Thoracic aorta (tissue), 2 donors: Measurements from ENCODE around the gene POFUT2. TPM values are rescaled to one million over a fixed set of nuclear protein-coding genes. Genes with fewer than 3 reads are reported as not detected.
"Not testable (repeated sequence)": the region's sequence is repeated elsewhere in the genome, so short reads cannot be mapped to it uniquely, and the experiment has no call there.

Experiments
- ATAC-seq: fragments of 150-250 bp; one replicate; pipeline ENCODE4 v1.8.0; 2017; ENCODE audit warnings: low read depth; ENCODE audit not compliant: insufficient number of reproducible peaks, low FRiP score
- DNase-seq: peaks from one replicate; pipeline ENCODE4 v3.0.0-alpha.2; 2020; ENCODE audit warnings: low spot score
- H3K27ac ChIP-seq, 2 donors: fragments of 200-600 bp; sonication (generic); 1 replicate in 1 of 2; 2 replicates in 1 of 2; pipeline ENCODE4 v1.5.1; 2016; ENCODE audit warnings: mild to moderate bottlenecking in 2 of 2, moderate library complexity in 2 of 2
- H3K27me3 ChIP-seq: fragments of 200-600 bp; sonication (generic); replicated peaks from 2 replicates; pipeline ENCODE4 v1.6.0; 2016; ENCODE audit warnings: mild to moderate bottlenecking; ENCODE audit not compliant: insufficient read depth
- H3K36me3 ChIP-seq: fragments of 200-600 bp; sonication (generic); one replicate; pipeline ENCODE4 v1.5.1; 2016
- H3K4me1 ChIP-seq, 2 donors: fragments of 200-600 bp; sonication (generic); 1 replicate in 1 of 2; 2 replicates in 1 of 2; pipeline versions ENCODE4 v1.5.1 to v1.6.0; 2016; ENCODE audit warnings: low read depth in 2 of 2, mild to moderate bottlenecking in 1 of 2; ENCODE audit not compliant: control insufficient read depth in 1 of 2
- H3K4me3 ChIP-seq: fragments of 200-600 bp; sonication (generic); 2 replicates; pipeline ENCODE4 v1.5.1; 2016; ENCODE audit warnings: mild to moderate bottlenecking
- H3K9me3 ChIP-seq: fragments of 200-600 bp; sonication (generic); 2 replicates; pipeline ENCODE4 v1.5.1; 2016
- CTCF ChIP-seq: fragments of 200-600 bp; sonication (generic); IDR thresholded peaks from one replicate; pipeline ENCODE4 v1.5.1; 2019; ENCODE audit warnings: antibody characterized with exemption
- total RNA-seq, 2 donors: library from RNA; depleted of rRNA; stranded (reverse); fragments of >200 nt; gene quantifications; one replicate each; pipeline versions ENCODE4 v1.1.0 to v1.2.3, GENCODE V29; 2016

Gene POFUT2
- total RNA-seq, 2 donors from 2014 or later: 70.8 to 87.3 TPM

- Histone ChIP-seq H3K9me3 (no peaks in the 10 kb centered on the region), H3K36me3 (no peaks in the 10 kb centered on the region), H3K4me1 (peaks cover 5 to 35% of the 10 kb centered on the region in 2 donors), H3K27me3 (no peaks in the 10 kb centered on the region), H3K27ac (peak overlapping the region in 1 of 2 donors; percentile 56), H3K4me3 (no peak overlapping the region)
- no peak for DNase-seq
- no peak for ATAC-seq
- TF ChIP-seq CTCF: no peak
Observed at GRCh38 chr21:45308194-45309068, 20.7 kb upstream of the POFUT2 start.

GRCh38 chr21:45307597-45308158, 20.0 kb upstream of the POFUT2 start:
- H3K27me3 ChIP-seq, DNase-seq, H3K36me3 ChIP-seq, ATAC-seq, H3K4me3 ChIP-seq, H3K9me3 ChIP-seq: not testable (repeated sequence)
- Histone ChIP-seq H3K4me1 (peaks cover 5 to 35% of the 10 kb centered on the region in 2 donors), H3K27ac (peak overlapping the region; percentile 63 to 78)

- Histone ChIP-seq H3K36me3 (no peaks in the 10 kb centered on the region), H3K27me3 (no peaks in the 10 kb centered on the region), H3K4me1 (peaks cover 5 to 35% of the 10 kb centered on the region in 2 donors), H3K4me3 (peak overlapping the region; percentile 28), H3K27ac (peak overlapping the region; percentile 63 to 78), H3K9me3 (no peaks in the 10 kb centered on the region)
- DNase-seq (peak; percentile 74), ATAC-seq (peak; percentile 50)
- no peak for TF ChIP-seq CTCF
Observed at GRCh38 chr21:45306832-45307571, 19.3 kb upstream of the POFUT2 start.

- peaks cover 5 to 35% of the 10 kb centered on the region in 2 donors for H3K4me1 ChIP-seq
Observed at GRCh38 chr21:45306453-45306831, 18.7 kb upstream of the POFUT2 start.

GRCh38 chr21:45305836-45306235, 18.1 kb upstream of the POFUT2 start:
- TF ChIP-seq CTCF: no peak
- ATAC-seq: no peak
- no peaks in the 10 kb centered on the region for H3K9me3 ChIP-seq
- peak overlapping the region in 1 of 2 donors; percentile 78 for H3K27ac ChIP-seq
- H3K4me3 ChIP-seq: no peak overlapping the region
- H3K4me1 ChIP-seq: peaks cover 5 to 36% of the 10 kb centered on the region in 2 donors
- H3K27me3 ChIP-seq: no peaks in the 10 kb centered on the region
- no peaks in the 10 kb centered on the region for H3K36me3 ChIP-seq
- no peak for DNase-seq

More at GRCh38 chr21:45306453-45306831, 18.7 kb upstream of the POFUT2 start:
- Histone ChIP-seq H3K9me3 (no peaks in the 10 kb centered on the region), H3K36me3 (no peaks in the 10 kb centered on the region), H3K4me3 (no peak overlapping the region), H3K27ac (peak overlapping the region; percentile 63 to 78), H3K27me3 (no peaks in the 10 kb centered on the region)
- no peak for ATAC-seq
- TF ChIP-seq CTCF: no peak
- DNase-seq: no peak
